Ovary (tissue), 9 donors: ENCODE results near the gene SEC24D. TPM values are rescaled to one million over a fixed set of nuclear protein-coding genes. Genes with fewer than 3 reads are reported as not detected.

ENCODE experiments used
- DNase-seq, 5 donors: peaks; one replicate each; pipeline ENCODE4 v3.0.0-alpha.2; 2019 to 2020
- H3K27ac ChIP-seq, 2 donors: fragments of 200-600 bp; one replicate each; pipeline versions ENCODE4 v1.5.1 to v1.8.0; 2019 to 2022
- H3K27me3 ChIP-seq: fragments of 200-600 bp; one replicate; pipeline ENCODE4 v1.8.0; 2022
- H3K36me3 ChIP-seq: fragments of 200-600 bp; sonication (generic); one replicate; pipeline ENCODE4 v1.5.1; 2019
- H3K4me1 ChIP-seq: one replicate; pipeline ENCODE4 v1.8.1; 2013; ENCODE audit warnings: mild to moderate bottlenecking, moderate library complexity; ENCODE audit not compliant: insufficient read depth
- H3K4me3 ChIP-seq: fragments of 200-600 bp; sonication (generic); one replicate; pipeline ENCODE4 v1.5.1; 2017
- H3K9me3 ChIP-seq, 2 donors: fragments of 200-600 bp in 1 of 2; sonication (generic) in 1 of 2; one replicate each; pipeline versions ENCODE4 v1.5.1 to v1.8.1; 2013 to 2019; ENCODE audit warnings: mild to moderate bottlenecking in 1 of 2, moderate library complexity in 1 of 2
- CTCF ChIP-seq, 3 donors: fragments of 450-650 bp in 2 of 3; fragments of 200-600 bp in 1 of 3; IDR thresholded peaks; one replicate each; pipeline versions ENCODE4 v1.5.1 to v1.8.0; 2016 to 2022; ENCODE audit warnings: antibody characterized with exemption in 3 of 3, mild to moderate bottlenecking in 1 of 3
- EP300 ChIP-seq: sonication (generic); formaldehyde crosslinking; IDR thresholded peaks from one replicate; pipeline ENCODE4 v1.6.1; 2017; ENCODE audit warnings: antibody characterized with exemption
- POLR2A ChIP-seq: fragments of 450-650 bp; IDR thresholded peaks from one replicate; pipeline ENCODE4 v1.6.1; 2017; ENCODE audit warnings: antibody characterized with exemption, mild to moderate bottlenecking, moderate library complexity
- WGBS, 3 donors: extraction: QIAGEN DNeasy Blood & Tissue Kit in 1 of 3; methylation state at CpG; one replicate each; pipeline versions ENCODE4 v1.1.5 to v1.1.7; 2013 to 2017; 5-methylcytosine and 5-hydroxymethylcytosine counted together
- intact Hi-C, 4 donors: fragments of 100-400 bp; cut with DNase I; formaldehyde crosslinking; loops; one replicate each; pipeline versions ENCODE4 v1.11.0 to v1.15.1; 2022 to 2023
- polyA plus RNA-seq, 2 donors: library from polyadenylated mRNA; stranded (reverse); fragments of 200-250 nt in 1 of 2; fragments of 350-450 nt in 1 of 2; fragmentation: Illumina TruSeq in 1 of 2; extraction: RNeasy Lipid Tissue Mini Kit (QIAGEN cat#74804) in 1 of 2; gene quantifications; one replicate each; pipeline ENCODE4 v1.2.3, GENCODE V29; 2013 to 2014
- total RNA-seq, 7 donors: library from RNA; depleted of rRNA in 2 of 7; stranded (reverse); fragments of >200 nt in 2 of 7; fragmentation: NEBNext Ultra II Directional in 3 of 7; extraction: Animal tissue kit (Norgen Biotek cat#: 25700) in 3 of 7; gene quantifications; one replicate each; pipeline versions ENCODE4 v1.1.0 to v1.2.4, GENCODE V29; 2016 to 2023
- donor health status: DM: no; HTN: no; CAD: no; lungs with moderate emphysema.
- donor health status: DM: no; HTN: no; CAD: no.
- donor health status: Bipolar disorder and iron deficiency.
- donor health status: DM: yes; HTN: yes; CAD: no.
- donor health status: DM: no; HTN: no; CAD: no.
- donor health status: DM: yes; HTN: yes; CAD: no.

The SEC24D gene
- total and polyA plus RNA-seq, 9 donors = 15.4 to 53.0 (median 39.0) TPM

GRCh38 chr4:118738090-118738489 is 97.8 kb downstream of the SEC24D start:
- H3K4me3 ChIP-seq = no peak overlapping the region
- DNase-seq = no peak
- TF ChIP-seq CTCF (IDR thresholded peaks at IDR 0.05) (no peak), EP300 (no peak), POLR2A (no peak)
- H3K36me3 ChIP-seq = no peaks in the 10 kb centered on the region
- H3K27me3 ChIP-seq = no peaks in the 10 kb centered on the region
- intact Hi-C loops = loop anchor here in 1 of 4 donors (10.0 kb wide), 1 partner anchor 557 kb away; no protein-coding TSS in a partner anchor
- WGBS, 3 donors = 62 to 76% (median 75%) methylated on average over 3 of the region's 3 CpGs
- no peaks in the 10 kb centered on the region for H3K4me1 ChIP-seq
- H3K27ac ChIP-seq = no peak overlapping the region
- no peaks in the 10 kb centered on the region for H3K9me3 ChIP-seq

GRCh38 chr4:118736900-118737299 is 99.0 kb downstream of the SEC24D start:
- no peaks in the 10 kb centered on the region for H3K27me3 ChIP-seq
- H3K36me3 ChIP-seq = no peaks in the 10 kb centered on the region

GRCh38 chr4:118734491-118735205 is 101.3 kb downstream of the SEC24D start:
- intact Hi-C loops = loop anchor here in 1 of 4 donors (10.0 kb wide), 1 partner anchor 560 kb away; no protein-coding TSS in a partner anchor
- no peak overlapping the region for H3K4me3 ChIP-seq
- H3K27me3 ChIP-seq = no peaks in the 10 kb centered on the region
- H3K9me3 ChIP-seq = no peaks in the 10 kb centered on the region
- H3K36me3 ChIP-seq = no peaks in the 10 kb centered on the region
- WGBS, 3 donors = 51 to 80% (median 76%) methylated on average over 7 of the region's 7 CpGs
- no peak for TF ChIP-seq CTCF (IDR thresholded peaks at IDR 0.05)
- TF ChIP-seq POLR2A = no peak
- TF ChIP-seq EP300 = no peak
- DNase-seq = no peak
- H3K27ac ChIP-seq = no peak overlapping the region
- no peaks in the 10 kb centered on the region for H3K4me1 ChIP-seq

More at GRCh38 chr4:118736900-118737299, 99.0 kb downstream of the SEC24D start:
- intact Hi-C loops = loop anchor here in 1 of 4 donors (10.0 kb wide), 1 partner anchor 558 kb away; no protein-coding TSS in a partner anchor
- no peak for TF ChIP-seq EP300
- no peak for TF ChIP-seq CTCF (IDR thresholded peaks at IDR 0.05)
- TF ChIP-seq POLR2A = no peak
- Histone ChIP-seq H3K27ac (no peak overlapping the region), H3K4me1 (no peaks in the 10 kb centered on the region), H3K4me3 (no peak overlapping the region), H3K9me3 (no peaks in the 10 kb centered on the region)
- DNase-seq = no peak

GRCh38 chr4:118732591-118733330 is 103.2 kb downstream of the SEC24D start:
- Histone ChIP-seq H3K4me3 (no peak overlapping the region), H3K27ac (no peak overlapping the region), H3K9me3 (no peaks in the 10 kb centered on the region), H3K36me3 (no peaks in the 10 kb centered on the region), H3K27me3 (no peaks in the 10 kb centered on the region), H3K4me1 (no peaks in the 10 kb centered on the region)
- WGBS, 3 donors = 49 to 74% (median 53%) methylated on average over 3 of the region's 3 CpGs
- TF ChIP-seq CTCF (IDR thresholded peaks at IDR 0.05) = no peak
- no peak for TF ChIP-seq EP300
- no peak for TF ChIP-seq POLR2A
- intact Hi-C loops = loop anchor here in 1 of 4 donors (10.0 kb wide), 1 partner anchor 562 kb away; no protein-coding TSS in a partner anchor
- DNase-seq = no peak
